ENCODE measurements around the gene RMI2. TPM values are rescaled to one million over a fixed set of nuclear protein-coding genes. Genes with fewer than 3 reads are reported as not detected.

RMI2 gene
- total RNA-seq, 2 donors from 2014 or later = 0.49 TPM; not detected in 1

DNA sequence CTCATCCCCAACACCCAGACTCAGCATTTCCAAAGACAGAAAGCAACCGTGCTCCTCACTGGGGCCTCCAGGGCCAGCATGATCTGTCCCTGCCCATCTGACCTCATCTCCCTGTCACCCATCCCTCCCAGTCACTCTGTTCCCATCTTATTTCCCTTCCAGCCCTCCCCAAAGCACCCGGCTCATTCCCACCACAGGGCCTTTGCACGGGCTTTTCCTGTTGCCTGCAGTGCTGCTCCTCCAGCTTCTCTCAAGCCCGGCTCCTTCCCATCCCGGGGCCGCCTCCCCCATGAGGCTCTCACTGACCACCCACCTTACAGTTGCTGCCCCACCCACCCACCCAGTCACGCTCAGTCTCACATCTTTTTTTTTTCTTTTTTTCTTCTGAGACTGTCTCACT, 54.8 kb downstream of the RMI2 start:
- no peaks in the 10 kb centered on the region for H3K36me3 ChIP-seq
- H3K4me1 ChIP-seq (ENCODE audit: control insufficient read depth in 1 of 2, low read depth in 2 of 2) = no peaks in the 10 kb centered on the region
- no peaks in the 10 kb centered on the region for H3K27me3 ChIP-seq (replicated peaks; ENCODE audit: insufficient read depth)
- H3K9me3 ChIP-seq = no peaks in the 10 kb centered on the region
- ATAC-seq (ENCODE audit: insufficient number of reproducible peaks, low FRiP score, low read depth) (no peak), DNase-seq (ENCODE audit: low spot score) (no peak)
- TF ChIP-seq, protein P1, sequence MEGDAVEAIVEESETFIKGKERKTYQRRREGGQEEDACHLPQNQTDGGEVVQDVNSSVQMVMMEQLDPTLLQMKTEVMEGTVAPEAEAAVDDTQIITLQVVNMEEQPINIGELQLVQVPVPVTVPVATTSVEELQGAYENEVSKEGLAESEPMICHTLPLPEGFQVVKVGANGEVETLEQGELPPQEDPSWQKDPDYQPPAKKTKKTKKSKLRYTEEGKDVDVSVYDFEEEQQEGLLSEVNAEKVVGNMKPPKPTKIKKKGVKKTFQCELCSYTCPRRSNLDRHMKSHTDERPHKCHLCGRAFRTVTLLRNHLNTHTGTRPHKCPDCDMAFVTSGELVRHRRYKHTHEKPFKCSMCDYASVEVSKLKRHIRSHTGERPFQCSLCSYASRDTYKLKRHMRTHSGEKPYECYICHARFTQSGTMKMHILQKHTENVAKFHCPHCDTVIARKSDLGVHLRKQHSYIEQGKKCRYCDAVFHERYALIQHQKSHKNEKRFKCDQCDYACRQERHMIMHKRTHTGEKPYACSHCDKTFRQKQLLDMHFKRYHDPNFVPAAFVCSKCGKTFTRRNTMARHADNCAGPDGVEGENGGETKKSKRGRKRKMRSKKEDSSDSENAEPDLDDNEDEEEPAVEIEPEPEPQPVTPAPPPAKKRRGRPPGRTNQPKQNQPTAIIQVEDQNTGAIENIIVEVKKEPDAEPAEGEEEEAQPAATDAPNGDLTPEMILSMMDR (IDR thresholded peaks at IDR 0.05) = no peak
- no peak overlapping the region for H3K4me3 ChIP-seq
- no peak overlapping the region for H3K27ac ChIP-seq

Other genes starting within 250 kb of the RMI2 start
- 10 to 100 TPM; 16.9 to 22.6 TPM for gene SOCS1, start 89.3 kb upstream of the RMI2 start, total RNA-seq
- gene TNP2, start 76.1 kb upstream of the RMI2 start, total RNA-seq = not detected
- not detected for gene PRM3, start 71.8 kb upstream of the RMI2 start, total RNA-seq
- gene PRM2, start 69.0 kb upstream of the RMI2 start, total RNA-seq = not detected
- not detected for gene PRM1, start 64.1 kb upstream of the RMI2 start, total RNA-seq
- 100 to 1,000 TPM; 124 to 146 TPM for gene LITAF, start 241.5 kb downstream of the RMI2 start, total RNA-seq